ENCODE measurements around the gene TTC34. TPM values are rescaled to one million over a fixed set of nuclear protein-coding genes. Genes with fewer than 3 reads are reported as not detected.
A peak's percentile ranks its signal among the peaks of the same experiment; 100 is the strongest.

The TTC34 gene
- polyA plus RNA-seq, 1 of the 3 experiments (the other 2 are of a cell fraction): 0.16 TPM

- H3F3A ChIP-seq (replicated peaks; ENCODE audit: insufficient read depth): no peaks in the 10 kb centered on the region
- ChIA-PET CTCF (interaction anchor here (0.6 to 1.7 kb wide), 2 partner anchors 11 to 462 kb away, joined by 3 to 5 read pairs; no protein-coding TSS in a partner anchor), POLR2A (no interaction called here)
- WGBS (ENCODE audit: low lambda C conversion rate): 82% methylated on average over 12 of the region's 26 CpGs
- H4K20me1 ChIP-seq (ENCODE audit: insufficient read depth): no peaks in the 10 kb centered on the region
- H2AFZ ChIP-seq (ENCODE audit: low read depth): no peak overlapping the region
- H3K9me2 ChIP-seq: no peaks in the 10 kb centered on the region
- TF ChIP-seq CHD2 (IDR thresholded peaks at IDR 0.05; ENCODE audit: low read length, partially characterized antibody): no peak
- TF ChIP-seq JUND (IDR thresholded peaks at IDR 0.05): no peak
- no peak for TF ChIP-seq SIN3A (IDR thresholded peaks at IDR 0.05; ENCODE audit: borderline replicate concordance, low read depth, low read length)
- no peak for TF ChIP-seq RCOR1 (IDR thresholded peaks at IDR 0.05; ENCODE audit: low read length)
- TF ChIP-seq ELF1 (IDR thresholded peaks at IDR 0.05): no peak
- no peak for TF ChIP-seq EP300 (IDR thresholded peaks at IDR 0.05; ENCODE audit: borderline replicate concordance in 1 of 2, low read depth in 1 of 2, low read length in 1 of 2)
- TF ChIP-seq TCF12 (IDR thresholded peaks at IDR 0.05): no peak
- TF ChIP-seq CTCF (IDR thresholded peaks at IDR 0.05): no peak
- TF ChIP-seq FOSL2 (IDR thresholded peaks at IDR 0.05; ENCODE audit: borderline replicate concordance, low read depth): no peak
- no peak for TF ChIP-seq FOXM1 (IDR thresholded peaks at IDR 0.05; ENCODE audit: low read depth)
- no peak for TF ChIP-seq GATA2 (CRISPR knock-in tag; IDR thresholded peaks at IDR 0.05)
- H3K27ac ChIP-seq (ENCODE audit: low read depth in 2 of 2, low read length in 1 of 2): no peak overlapping the region
- no peak overlapping the region for H3K4me3 ChIP-seq (ENCODE audit: low read depth in 2 of 2, low read length in 1 of 2)
- H3K4me2 ChIP-seq: no peak overlapping the region
- no peaks in the 10 kb centered on the region for H3K79me2 ChIP-seq (ENCODE audit: insufficient read depth)
- no peak overlapping the region for H3K9ac ChIP-seq
- no peaks in the 10 kb centered on the region for H3K27me3 ChIP-seq (ENCODE audit: insufficient read depth)
- no peaks in the 10 kb centered on the region for H3K9me3 ChIP-seq
- H3K36me3 ChIP-seq (replicated peaks in 1 of 2; ENCODE audit: control insufficient read depth in 1 of 2, insufficient read depth in 2 of 2, low read length in 1 of 2): peaks cover 0 to 5% of the 10 kb centered on the region in 2 experiments
- H3K4me1 ChIP-seq (ENCODE audit: control insufficient read depth in 1 of 2, insufficient read depth in 2 of 2, low read depth in 1 of 2, low read length in 1 of 2): peaks cover 0 to 12% of the 10 kb centered on the region in 2 experiments; a peak in 2 of 4 replicates
- DNase-seq: peak; percentile 37
Observed at GRCh38 chr1:2593251-2593878, 208.1 kb downstream of the TTC34 start.

- Histone ChIP-seq H3K4me3 (ENCODE audit: low read depth in 2 of 2, low read length in 1 of 2) (no peak overlapping the region), H3K9me2 (no peaks in the 10 kb centered on the region), H3K36me3 (replicated peaks in 1 of 2; ENCODE audit: control insufficient read depth in 1 of 2, insufficient read depth in 2 of 2, low read length in 1 of 2) (peaks cover 0 to 5% of the 10 kb centered on the region in 2 experiments), H3K4me1 (ENCODE audit: control insufficient read depth in 1 of 2, insufficient read depth in 2 of 2, low read depth in 1 of 2, low read length in 1 of 2) (peaks cover 0 to 19% of the 10 kb centered on the region in 2 experiments; a peak in 2 of 4 replicates), H3K27ac (ENCODE audit: low read depth in 2 of 2, low read length in 1 of 2) (no peak overlapping the region), H3K27me3 (ENCODE audit: insufficient read depth) (no peaks in the 10 kb centered on the region), H3F3A (replicated peaks; ENCODE audit: insufficient read depth) (no peaks in the 10 kb centered on the region), H4K20me1 (ENCODE audit: insufficient read depth) (no peaks in the 10 kb centered on the region), H3K4me2 (no peak overlapping the region), H3K9ac (no peak overlapping the region), H2AFZ (ENCODE audit: low read depth) (no peak overlapping the region), H3K9me3 (no peaks in the 10 kb centered on the region), H3K79me2 (ENCODE audit: insufficient read depth) (no peaks in the 10 kb centered on the region)
- CTCF ChIA-PET: no interaction called here
- POLR2A ChIA-PET: no interaction called here
- 79% methylated on average over 5 of the region's 15 CpGs for WGBS (ENCODE audit: low lambda C conversion rate)
- peak; percentile 21 for DNase-seq
- no peak for TF ChIP-seq CHD2 (IDR thresholded peaks at IDR 0.05; ENCODE audit: low read length, partially characterized antibody)
- no peak for TF ChIP-seq MXI1 (IDR thresholded peaks at IDR 0.05; ENCODE audit: low read depth, low read length)
- no peak for TF ChIP-seq MAX (IDR thresholded peaks at IDR 0.05; ENCODE audit: low read depth)
- no peak for TF ChIP-seq SIN3A (IDR thresholded peaks at IDR 0.05; ENCODE audit: borderline replicate concordance, low read depth, low read length)
- TF ChIP-seq GATA2 (CRISPR knock-in tag; IDR thresholded peaks at IDR 0.05): no peak
- TF ChIP-seq YY1 (IDR thresholded peaks at IDR 0.05; ENCODE audit: low read depth): no peak
- TF ChIP-seq RFX5 (IDR thresholded peaks at IDR 0.05; ENCODE audit: low read length): no peak
- TF ChIP-seq FOXM1 (IDR thresholded peaks at IDR 0.05; ENCODE audit: low read depth): no peak
- TF ChIP-seq GABPA (IDR thresholded peaks at IDR 0.05; ENCODE audit: low read depth): no peak
- no peak for TF ChIP-seq MEF2A (IDR thresholded peaks at IDR 0.05; ENCODE audit: borderline replicate concordance, low read depth)
- TF ChIP-seq EP300 (IDR thresholded peaks at IDR 0.05; ENCODE audit: borderline replicate concordance in 1 of 2, low read depth in 1 of 2, low read length in 1 of 2): no peak
- no peak for TF ChIP-seq RCOR1 (IDR thresholded peaks at IDR 0.05; ENCODE audit: low read length)
- TF ChIP-seq EZH2phosphoT487 (IDR thresholded peaks at IDR 0.05; ENCODE audit: borderline replicate concordance, low read depth): no peak
- TF ChIP-seq NFIC (IDR thresholded peaks at IDR 0.05; ENCODE audit: borderline replicate concordance): no peak
- TF ChIP-seq REST (IDR thresholded peaks at IDR 0.05; ENCODE audit: low read depth, low read length): no peak
- no peak for TF ChIP-seq IRF3 (IDR thresholded peaks at IDR 0.05; ENCODE audit: low read depth, low read length)
Observed at GRCh38 chr1:2592672-2593071, 208.8 kb downstream of the TTC34 start.
